Right atrium auricular region (tissue), 2 donors: Measurements from ENCODE around the gene TGM2. TPM values are rescaled to one million over a fixed set of nuclear protein-coding genes. Genes with fewer than 3 reads are reported as not detected.
A peak's percentile ranks its signal among the peaks of the same experiment; 100 is the strongest.

Experiments used
- DNase-seq: peaks from one replicate; pipeline ENCODE4 v3.0.0-alpha.2; 2019; ENCODE audit warnings: low spot score
- H3K27ac ChIP-seq, 2 donors: fragments of 200-600 bp; sonication (generic); 1 replicate in 1 of 2; 2 replicates in 1 of 2; pipeline ENCODE4 v1.5.1; 2016 to 2019
- H3K27me3 ChIP-seq, 2 donors: fragments of 200-600 bp; sonication (generic); one replicate each; pipeline versions ENCODE4 v1.5.1 to v1.6.0; 2017 to 2019
- H3K36me3 ChIP-seq: fragments of 200-600 bp; sonication (generic); one replicate; pipeline ENCODE4 v1.5.1; 2016
- H3K4me1 ChIP-seq, 2 donors: fragments of 200-600 bp; sonication (generic); one replicate each; pipeline versions ENCODE4 v1.5.1 to v1.6.0; 2017 to 2019
- H3K4me3 ChIP-seq, 2 donors: fragments of 200-600 bp; sonication (generic); 1 replicate in 1 of 2; 2 replicates in 1 of 2; pipeline ENCODE4 v1.5.1; 2017 to 2019; ENCODE audit warnings: mild to moderate bottlenecking in 1 of 2, moderate library complexity in 1 of 2
- H3K9me3 ChIP-seq, 2 donors: fragments of 200-600 bp; sonication (generic); one replicate each; pipeline ENCODE4 v1.5.1; 2019
- total RNA-seq, 2 donors: library from RNA; depleted of rRNA; stranded (reverse); fragments of >200 nt; gene quantifications; one replicate each; pipeline ENCODE4 v1.1.0, GENCODE V29; 2016
- TF ChIP-seq, protein P1 (sequence below), 2 donors: fragments of 200-600 bp; sonication (generic); IDR thresholded peaks; one replicate each; pipeline ENCODE4 v1.5.1; 2019; ENCODE audit warnings: antibody characterized with exemption in 2 of 2

The TGM2 gene
- total RNA-seq, 2 donors from 2014 or later = 680 to 1,303 TPM

DNA sequence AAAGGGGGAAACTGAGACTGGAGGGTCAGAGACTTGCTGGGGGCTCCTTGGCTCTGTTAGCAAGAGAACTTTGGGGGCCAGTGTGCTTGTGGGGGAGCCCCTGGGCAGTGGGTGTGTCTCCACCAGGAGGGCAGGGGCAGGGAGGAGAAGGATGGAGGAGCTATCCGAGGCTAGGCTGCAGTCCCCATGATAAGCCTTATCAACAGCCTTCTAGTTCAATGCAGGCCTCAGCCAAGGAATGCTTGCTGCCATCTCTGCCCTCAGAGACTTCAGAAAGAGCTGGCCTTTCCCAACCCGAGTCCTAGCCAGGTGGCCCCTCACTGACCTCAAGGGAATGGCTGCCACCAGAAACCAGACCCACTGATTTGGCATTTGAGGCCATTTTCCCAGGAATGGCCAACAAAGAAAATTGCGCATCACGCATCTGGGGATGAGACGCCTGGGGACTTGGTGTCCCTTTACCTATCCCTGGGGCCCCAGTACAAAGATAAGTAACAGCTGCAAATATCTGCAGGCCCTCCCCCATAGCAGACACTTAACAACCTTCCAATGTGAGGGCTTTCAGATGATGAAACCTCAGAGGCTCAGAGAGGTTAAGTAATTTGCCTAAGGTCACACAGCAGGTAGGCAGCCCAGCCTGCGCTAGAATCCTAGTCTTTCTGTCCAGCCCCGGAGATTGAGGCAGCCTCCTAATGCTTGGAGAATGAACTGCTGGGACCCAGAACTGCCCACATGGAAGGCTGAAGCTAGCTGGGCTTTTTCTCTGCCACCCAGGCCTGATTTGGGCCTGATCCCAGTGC, 4.9 kb downstream of the TGM2 start:
- TF ChIP-seq, protein P1, sequence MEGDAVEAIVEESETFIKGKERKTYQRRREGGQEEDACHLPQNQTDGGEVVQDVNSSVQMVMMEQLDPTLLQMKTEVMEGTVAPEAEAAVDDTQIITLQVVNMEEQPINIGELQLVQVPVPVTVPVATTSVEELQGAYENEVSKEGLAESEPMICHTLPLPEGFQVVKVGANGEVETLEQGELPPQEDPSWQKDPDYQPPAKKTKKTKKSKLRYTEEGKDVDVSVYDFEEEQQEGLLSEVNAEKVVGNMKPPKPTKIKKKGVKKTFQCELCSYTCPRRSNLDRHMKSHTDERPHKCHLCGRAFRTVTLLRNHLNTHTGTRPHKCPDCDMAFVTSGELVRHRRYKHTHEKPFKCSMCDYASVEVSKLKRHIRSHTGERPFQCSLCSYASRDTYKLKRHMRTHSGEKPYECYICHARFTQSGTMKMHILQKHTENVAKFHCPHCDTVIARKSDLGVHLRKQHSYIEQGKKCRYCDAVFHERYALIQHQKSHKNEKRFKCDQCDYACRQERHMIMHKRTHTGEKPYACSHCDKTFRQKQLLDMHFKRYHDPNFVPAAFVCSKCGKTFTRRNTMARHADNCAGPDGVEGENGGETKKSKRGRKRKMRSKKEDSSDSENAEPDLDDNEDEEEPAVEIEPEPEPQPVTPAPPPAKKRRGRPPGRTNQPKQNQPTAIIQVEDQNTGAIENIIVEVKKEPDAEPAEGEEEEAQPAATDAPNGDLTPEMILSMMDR (IDR thresholded peaks at IDR 0.05) = no peak
- H3K4me1 ChIP-seq = peaks cover 0 to 81% of the 10 kb centered on the region in 2 donors
- DNase-seq = no peak
- H3K27ac ChIP-seq = peak overlapping the region; percentile 90 to 96
- peak overlapping the region in 1 of 2 donors; percentile 4 for H3K4me3 ChIP-seq
- H3K9me3 ChIP-seq = no peaks in the 10 kb centered on the region
- no peaks in the 10 kb centered on the region for H3K27me3 ChIP-seq
- H3K36me3 ChIP-seq = peaks cover 60% of the 10 kb centered on the region

DNA sequence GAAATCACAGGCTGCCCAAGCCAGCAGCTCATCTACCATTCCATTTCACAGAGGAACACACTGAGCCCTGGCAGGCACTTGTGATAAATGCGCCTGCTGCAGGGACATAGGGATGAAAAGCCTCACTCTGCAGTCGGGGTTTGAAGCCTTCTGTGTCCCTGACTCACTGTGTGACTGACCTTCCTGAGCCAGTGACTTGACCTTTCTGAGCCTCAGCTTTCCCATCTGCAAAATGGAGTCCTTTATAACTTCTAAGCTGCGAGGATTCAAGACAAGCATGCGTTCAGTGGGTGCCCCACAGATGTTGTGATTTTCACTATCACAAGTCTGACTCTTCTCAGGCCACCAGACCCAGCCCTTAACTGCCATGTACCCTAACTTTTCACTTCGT, 5.5 kb downstream of the TGM2 start:
- DNase-seq = no peak
- no peaks in the 10 kb centered on the region for H3K9me3 ChIP-seq
- TF ChIP-seq, protein P1 (IDR thresholded peaks at IDR 0.05) = no peak
- H3K27me3 ChIP-seq = no peaks in the 10 kb centered on the region
- H3K4me1 ChIP-seq = peaks cover 0 to 87% of the 10 kb centered on the region in 2 donors
- H3K4me3 ChIP-seq = peak overlapping the region in 1 of 2 donors; percentile 4
- peak overlapping the region; percentile 90 to 96 for H3K27ac ChIP-seq
- peaks cover 66% of the 10 kb centered on the region for H3K36me3 ChIP-seq

DNA sequence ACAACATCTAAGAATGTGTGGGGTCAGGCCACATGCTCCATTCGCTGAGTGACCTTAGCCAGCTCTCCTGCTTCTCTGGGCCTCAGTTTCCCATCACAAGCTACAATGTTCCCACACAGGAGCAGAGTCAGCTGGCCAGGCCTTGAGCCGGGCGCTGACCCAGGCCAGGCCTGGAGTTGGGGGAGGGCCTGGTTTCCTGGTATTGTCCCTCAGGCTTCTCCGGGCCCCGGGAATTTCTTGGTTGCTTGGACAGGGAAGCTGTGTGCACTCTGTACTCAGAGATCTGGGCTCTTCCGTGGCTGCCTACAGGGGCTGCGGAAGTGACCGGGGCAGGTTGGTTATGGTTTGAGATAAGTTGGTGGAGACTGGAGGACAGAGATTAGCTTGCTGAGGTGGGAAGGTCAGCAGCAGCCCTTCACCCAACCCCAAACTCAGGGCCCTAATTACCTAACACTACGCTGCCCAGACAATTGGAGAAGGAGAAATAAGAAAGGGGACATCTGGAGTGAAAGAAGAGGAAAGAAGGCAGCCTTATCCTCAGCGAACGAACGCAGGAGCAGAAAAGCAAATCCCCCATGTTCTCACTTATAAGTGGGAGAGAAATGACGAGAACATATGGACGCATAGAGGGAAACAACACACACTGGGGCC, 6.2 kb downstream of the TGM2 start:
- TF ChIP-seq, protein P1 (IDR thresholded peaks at IDR 0.05) = no peak
- no peak for DNase-seq
- peaks cover 74% of the 10 kb centered on the region for H3K36me3 ChIP-seq

DNA sequence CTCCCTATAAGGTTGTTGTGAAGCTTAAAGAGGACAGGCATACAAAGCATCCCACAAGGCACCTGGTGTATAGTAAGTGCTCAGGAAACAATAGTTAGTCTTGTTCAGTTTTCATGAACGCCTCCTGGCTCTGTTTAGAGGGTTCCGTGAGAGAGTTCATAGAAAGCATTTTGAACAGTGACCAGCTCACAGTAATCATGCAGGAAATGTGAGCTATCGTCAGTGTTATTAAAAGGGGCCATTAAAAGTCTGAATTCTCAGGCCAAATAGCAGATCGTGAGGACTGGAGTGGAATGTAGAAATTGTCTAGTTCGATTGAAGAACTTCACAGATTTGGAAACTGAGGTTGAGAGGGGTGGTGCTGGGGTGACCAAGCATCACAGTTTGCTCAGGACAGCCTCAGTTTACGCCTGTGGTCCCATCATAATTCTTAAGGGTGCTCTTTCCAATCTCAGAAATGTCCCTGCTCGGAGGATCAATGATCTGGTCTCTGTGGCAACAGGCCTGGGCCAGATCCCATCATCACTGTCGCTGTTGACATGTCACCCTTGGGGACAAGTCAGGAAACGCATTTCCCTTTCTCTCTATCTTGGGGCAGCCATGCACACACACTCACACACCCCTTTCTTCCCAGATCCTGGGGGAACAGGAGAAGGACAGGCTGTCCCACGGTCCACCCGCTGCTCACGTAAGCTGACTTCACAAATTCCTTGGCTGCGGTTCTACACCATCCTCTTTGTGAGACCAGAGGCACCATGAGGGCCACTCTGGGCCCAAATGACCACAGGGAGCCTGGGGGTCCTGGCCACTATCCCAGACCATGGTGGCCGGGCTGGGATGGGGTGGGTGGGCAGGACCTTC, 7.2 kb downstream of the TGM2 start:
- Histone ChIP-seq H3K36me3 (peaks cover 81% of the 10 kb centered on the region), H3K4me1 (peaks cover 0 to 94% of the 10 kb centered on the region in 2 donors), H3K4me3 (no peak overlapping the region), H3K27me3 (no peaks in the 10 kb centered on the region), H3K27ac (peak overlapping the region; percentile 90 to 96), H3K9me3 (no peaks in the 10 kb centered on the region)
- DNase-seq = no peak
- TF ChIP-seq, protein P1 (IDR thresholded peaks at IDR 0.05) = no peak

More for the DNA sequence above, 6.2 kb downstream of the TGM2 start:
- Histone ChIP-seq H3K4me3 (no peak overlapping the region), H3K9me3 (no peaks in the 10 kb centered on the region), H3K27ac (peak overlapping the region; percentile 90 to 96), H3K4me1 (peaks cover 0 to 94% of the 10 kb centered on the region in 2 donors), H3K27me3 (no peaks in the 10 kb centered on the region)

DNA sequence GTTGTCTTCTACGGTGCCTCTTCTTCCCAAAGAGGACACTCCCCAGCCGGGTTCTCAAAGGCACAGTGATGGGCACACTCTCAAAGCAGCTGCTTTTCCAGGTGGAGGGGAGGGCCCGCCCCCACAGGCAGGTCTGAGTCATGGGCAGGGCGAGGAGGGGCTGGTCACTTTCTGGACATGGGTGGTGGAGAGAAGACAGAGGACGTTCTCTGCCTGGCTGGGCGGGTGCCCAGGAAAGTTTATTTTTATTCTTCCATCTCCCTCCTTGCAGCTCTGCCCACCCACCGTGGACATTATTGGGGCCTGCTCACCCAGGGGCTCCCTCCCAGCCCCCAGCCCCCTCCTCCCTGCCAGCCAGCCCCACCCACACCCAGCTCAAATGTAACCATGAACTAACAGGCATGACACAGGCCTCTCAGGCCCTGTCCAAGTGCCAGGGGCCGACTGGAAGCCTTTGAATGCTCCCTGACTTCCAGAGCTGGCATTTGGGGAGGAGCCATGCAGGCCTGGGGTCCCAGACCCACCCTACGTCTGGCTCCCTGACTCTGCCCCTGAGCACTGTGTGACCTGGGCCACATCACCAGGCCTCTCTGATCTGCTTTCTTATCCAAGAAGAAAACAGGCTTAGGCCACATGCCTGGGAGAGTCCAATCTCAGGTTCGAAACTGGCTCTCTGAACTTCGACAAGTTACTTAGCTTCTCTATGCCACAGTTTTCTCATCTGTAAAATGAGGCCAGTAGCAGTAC, 8.0 kb downstream of the TGM2 start:
- Histone ChIP-seq H3K27me3 (no peaks in the 10 kb centered on the region), H3K9me3 (no peaks in the 10 kb centered on the region), H3K4me1 (peaks cover 0 to 98% of the 10 kb centered on the region in 2 donors), H3K27ac (peak overlapping the region; percentile 90 to 96), H3K4me3 (no peak overlapping the region), H3K36me3 (peaks cover 81% of the 10 kb centered on the region)
- DNase-seq = no peak
- TF ChIP-seq, protein P1 (IDR thresholded peaks at IDR 0.05) = no peak
